Caco-2 (cell line): ENCODE results near the gene LY6G6F. TPM values are rescaled to one million over a fixed set of nuclear protein-coding genes. Genes with fewer than 3 reads are reported as not detected.

Source experiments
- BruUV-seq: library from RNA; stranded (reverse); fragments of 400-500 nt; replicated peaks from 2 replicates; lab custom pipeline; 2021; lab: Mats Ljungman, UMichigan
- CTCF ChIA-PET: fragments of 300-600 bp; sonication (Branson Sonifier 250); formaldehyde crosslinking; loops from one replicate; lab custom pipeline; 2022; ENCODE audit warnings: antibody characterized with exemption; lab: Charles Lee
- POLR2A ChIA-PET: fragments of 300-600 bp; sonication (Branson Sonifier 250); formaldehyde crosslinking; loops from one replicate; lab custom pipeline; 2022; ENCODE audit warnings: antibody characterized with exemption; lab: Charles Lee
- DNase-seq, 2 experiments: peaks; one replicate each; pipeline versions ENCODE4 v3.0.0 to v3.0.0-alpha.2; 2020 to 2022
- H3K27me3 ChIP-seq: replicated peaks from 2 replicates; pipeline ENCODE4 v1.6.0; 2011; ENCODE audit warnings: low read length; ENCODE audit not compliant: control insufficient read depth, insufficient read depth
- H3K36me3 ChIP-seq: 2 replicates; pipeline ENCODE4 v1.5.1; 2011; ENCODE audit warnings: low read length; ENCODE audit not compliant: control insufficient read depth, insufficient read depth
- H3K4me1 ChIP-seq: fragments of 250-450 bp; sonication (Bioruptor Pico); 2 replicates; pipeline ENCODE4 v1.5.1; 2020; ENCODE audit warnings: mild to moderate bottlenecking
- H3K4me3 ChIP-seq: 2 replicates; pipeline ENCODE4 v1.5.1; 2011; ENCODE audit warnings: low read depth, mild to moderate bottlenecking, control low read depth, low read length
- H3K9me3 ChIP-seq: fragments of 250-450 bp; sonication (Bioruptor Pico); 2 replicates; pipeline ENCODE4 v1.5.1; 2020; ENCODE audit warnings: mild to moderate bottlenecking, moderate library complexity
- H3K27ac Mint-ChIP-seq: one replicate; pipeline ENCODE4 v1.8.0; 2022; ENCODE audit warnings: mixed read lengths; ENCODE audit not compliant: unreplicated experiment
- H3K27me3 Mint-ChIP-seq: one replicate; pipeline ENCODE4 v1.8.0; 2022; ENCODE audit warnings: mixed read lengths; ENCODE audit not compliant: insufficient read depth, unreplicated experiment
- H3K36me3 Mint-ChIP-seq: one replicate; pipeline ENCODE4 v1.8.0; 2022; ENCODE audit warnings: mild to moderate bottlenecking, mixed read lengths; ENCODE audit not compliant: insufficient read depth, unreplicated experiment
- H3K4me1 Mint-ChIP-seq: one replicate; pipeline ENCODE4 v1.8.0; 2022; ENCODE audit warnings: low read depth, mixed read lengths; ENCODE audit not compliant: unreplicated experiment
- H3K4me3 Mint-ChIP-seq: one replicate; pipeline ENCODE4 v1.8.0; 2022; ENCODE audit warnings: mild to moderate bottlenecking, moderate library complexity, mixed read lengths; ENCODE audit not compliant: unreplicated experiment
- H3K9me3 Mint-ChIP-seq: one replicate; pipeline ENCODE4 v1.8.0; 2022; ENCODE audit warnings: mixed read lengths; ENCODE audit not compliant: unreplicated experiment
- intact Hi-C: fragments of 100-400 bp; cut with micrococcal nuclease; formaldehyde crosslinking; loops from one replicate; pipeline ENCODE4 v1.10.0; 2022; ENCODE audit not compliant: unreplicated experiment
- total RNA-seq: library from RNA; stranded (reverse); gene quantifications from 2 replicates; pipeline ENCODE4 v1.2.3, GENCODE V29; 2022
- TF ChIP-seq, protein P1 (sequence below), 2 experiments: fragments of 200-600 bp in 1 of 2; IDR thresholded peaks; 1 replicate in 1 of 2; 2 replicates in 1 of 2; pipeline versions ENCODE4 v1.5.1 to v1.8.0; 2011 to 2022; ENCODE audit warnings: antibody characterized with exemption in 1 of 2, control low read depth in 1 of 2, inconsistent platforms in 1 of 2, low read depth in 1 of 2, low read length in 1 of 2, mild to moderate bottlenecking in 1 of 2, moderate library complexity in 1 of 2; ENCODE audit not compliant: insufficient read depth in 1 of 2, severe bottlenecking in 1 of 2, unreplicated experiment in 1 of 2

Gene LY6G6F
- total RNA-seq, 1 experiment from 2014 or later: not detected

DNA sequence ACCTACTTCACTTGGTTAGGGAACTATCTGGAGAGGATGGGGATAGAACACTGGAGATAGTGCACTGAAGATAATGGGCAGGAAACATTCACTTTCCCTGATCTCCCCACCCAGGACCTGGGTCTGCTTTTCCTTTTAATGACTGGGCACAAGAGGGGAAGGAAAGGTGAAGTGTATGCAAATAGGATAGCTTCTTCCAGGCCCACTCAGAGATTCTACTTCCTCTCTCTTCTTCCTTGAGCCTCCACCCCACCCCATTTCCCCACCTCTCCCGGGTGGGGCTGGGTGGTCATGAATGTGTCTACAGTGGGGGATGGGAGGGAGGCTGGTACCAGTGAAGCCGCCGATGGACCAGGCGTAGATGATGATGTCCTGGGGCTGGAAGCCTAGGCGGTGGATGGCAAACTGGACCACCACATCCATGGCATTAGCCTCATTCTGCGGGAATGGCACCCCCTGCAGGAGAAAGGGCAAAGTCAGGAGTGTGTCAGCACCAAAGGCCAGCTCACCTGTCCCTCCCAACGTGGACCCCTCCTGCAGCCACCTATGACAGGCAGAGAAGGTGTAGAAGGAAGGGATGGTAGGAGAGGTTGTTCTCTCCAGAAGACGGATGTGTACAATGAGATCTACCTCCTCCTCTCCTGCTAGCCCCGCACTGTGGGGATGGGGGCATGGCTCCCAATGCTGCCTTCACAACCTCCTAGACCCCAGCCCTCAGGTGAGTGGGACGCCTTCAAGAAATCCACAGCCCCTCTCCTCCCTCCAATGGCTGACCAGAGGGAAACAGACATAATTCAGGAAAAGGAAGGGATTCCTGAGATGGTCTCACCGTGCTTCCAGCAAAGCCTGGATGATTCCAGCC lies 17.2 kb upstream of the LY6G6F start:
- Histone ChIP-seq H3K36me3 (peaks cover 6% of the 10 kb centered on the region), H3K4me1 (peaks cover 34% of the 10 kb centered on the region), H3K27me3 (no peaks in the 10 kb centered on the region), H3K4me3 (no peak overlapping the region), H3K9me3 (no peaks in the 10 kb centered on the region)
- Mint-ChIP-seq H3K27ac (peak overlapping the region; percentile 94), H3K27me3 (no peaks in the 10 kb centered on the region), H3K4me3 (peak overlapping the region; percentile 74), H3K4me1 (peaks cover 23% of the 10 kb centered on the region), H3K36me3 (peaks cover 46% of the 10 kb centered on the region), H3K9me3 (no peaks in the 10 kb centered on the region)
- POLR2A ChIA-PET: interaction anchor here (0.6 to 1.7 kb wide), 6 partner anchors 24 to 173 kb away, joined by 3 to 5 read pairs (median 4); partner anchors contain the start of genes C6orf47, MSH5 and NEU1
- TF ChIP-seq, protein P1, sequence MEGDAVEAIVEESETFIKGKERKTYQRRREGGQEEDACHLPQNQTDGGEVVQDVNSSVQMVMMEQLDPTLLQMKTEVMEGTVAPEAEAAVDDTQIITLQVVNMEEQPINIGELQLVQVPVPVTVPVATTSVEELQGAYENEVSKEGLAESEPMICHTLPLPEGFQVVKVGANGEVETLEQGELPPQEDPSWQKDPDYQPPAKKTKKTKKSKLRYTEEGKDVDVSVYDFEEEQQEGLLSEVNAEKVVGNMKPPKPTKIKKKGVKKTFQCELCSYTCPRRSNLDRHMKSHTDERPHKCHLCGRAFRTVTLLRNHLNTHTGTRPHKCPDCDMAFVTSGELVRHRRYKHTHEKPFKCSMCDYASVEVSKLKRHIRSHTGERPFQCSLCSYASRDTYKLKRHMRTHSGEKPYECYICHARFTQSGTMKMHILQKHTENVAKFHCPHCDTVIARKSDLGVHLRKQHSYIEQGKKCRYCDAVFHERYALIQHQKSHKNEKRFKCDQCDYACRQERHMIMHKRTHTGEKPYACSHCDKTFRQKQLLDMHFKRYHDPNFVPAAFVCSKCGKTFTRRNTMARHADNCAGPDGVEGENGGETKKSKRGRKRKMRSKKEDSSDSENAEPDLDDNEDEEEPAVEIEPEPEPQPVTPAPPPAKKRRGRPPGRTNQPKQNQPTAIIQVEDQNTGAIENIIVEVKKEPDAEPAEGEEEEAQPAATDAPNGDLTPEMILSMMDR (IDR thresholded peaks at IDR 0.05; ENCODE audit: insufficient read depth in 1 of 2, low read depth in 1 of 2, low read length in 1 of 2, severe bottlenecking in 1 of 2, unreplicated experiment in 1 of 2): peak; percentile 16 to 19
- BruUV-seq: TSS peak; percentile 65
- intact Hi-C loops: no loop called here
- CTCF ChIA-PET: interaction anchor here (0.9 to 1.3 kb wide), 4 partner anchors 8 to 125 kb away, joined by 3 to 4 read pairs (median 4); partner anchors contain the start of genes DDAH2, HSPA1A, HSPA1L and LY6G5C
- DNase-seq: no peak

DNA sequence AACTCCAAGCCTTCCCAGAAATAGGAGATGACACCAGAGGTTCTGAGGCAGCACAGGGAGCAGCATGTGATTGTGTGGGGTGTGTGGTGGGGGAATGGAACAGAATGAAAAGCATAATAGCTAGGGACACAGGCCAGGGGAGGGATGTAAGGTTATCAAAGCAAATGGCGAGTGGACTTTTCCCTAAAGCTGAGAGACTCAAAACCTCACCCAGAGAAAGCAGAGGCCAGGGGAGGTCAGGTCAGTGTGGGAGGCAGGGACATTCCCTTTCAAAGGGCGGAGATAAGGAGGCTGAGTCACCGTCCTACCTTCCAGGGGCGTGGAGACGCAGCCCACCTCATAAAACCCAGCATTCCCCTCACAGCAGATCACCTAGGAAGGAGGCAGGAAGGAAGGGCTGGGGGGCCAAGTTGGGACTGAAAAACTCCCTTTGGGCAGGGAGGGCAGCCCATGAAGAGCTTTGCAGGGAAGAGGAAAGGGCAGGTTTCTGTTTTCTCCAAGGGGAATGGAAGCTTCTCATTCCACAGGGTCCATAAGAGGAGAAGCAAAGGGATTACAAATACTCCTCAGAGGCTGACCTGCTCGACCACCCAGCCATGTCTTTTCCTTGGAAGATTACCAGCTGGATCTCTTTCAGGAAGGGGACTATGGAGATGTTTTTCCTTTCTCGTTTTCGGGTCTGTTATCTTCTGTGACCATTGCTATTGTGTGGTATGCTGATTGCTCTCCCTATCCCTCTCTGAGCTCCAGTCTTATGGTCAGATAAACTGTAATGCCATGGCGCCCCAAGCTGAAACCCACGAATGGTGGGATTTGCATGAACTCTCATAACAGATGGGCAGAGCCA lies 16.2 kb upstream of the LY6G6F start:
- 0 out of 2 replicates have a peak overlapping the region, but pooled peaks have one; percentile 7 for H3K4me3 ChIP-seq
- Mint-ChIP-seq H3K9me3 (no peaks in the 10 kb centered on the region), H3K4me1 (peaks cover 23% of the 10 kb centered on the region), H3K4me3 (peak overlapping the region; percentile 74), H3K27me3 (no peaks in the 10 kb centered on the region), H3K27ac (peak overlapping the region; percentile 94), H3K36me3 (peaks cover 56% of the 10 kb centered on the region)
- H3K4me1 ChIP-seq: peaks cover 34% of the 10 kb centered on the region
- H3K36me3 ChIP-seq: peaks cover 6% of the 10 kb centered on the region
- peak; percentile 82 to 91 for DNase-seq
- intact Hi-C loops: no loop called here
- ChIA-PET CTCF (interaction anchor here (0.9 to 1.3 kb wide), 5 partner anchors 9 to 124 kb away, joined by 3 to 4 read pairs (median 4); partner anchors contain the start of genes DDAH2, HSPA1A, HSPA1L and LY6G5C), POLR2A (interaction anchor here (0.5 to 2.0 kb wide), 16 partner anchors 12 to 231 kb away, joined by 3 to 9 read pairs (median 4); partner anchors contain the start of genes ABHD16A, C6orf47, DDAH2 and HSPA1A)
- H3K9me3 ChIP-seq: no peaks in the 10 kb centered on the region
- BruUV-seq: TSS peak; percentile 99
- no peaks in the 10 kb centered on the region for H3K27me3 ChIP-seq
- TF ChIP-seq, protein P1 (IDR thresholded peaks at IDR 0.05; ENCODE audit: insufficient read depth in 1 of 2, low read depth in 1 of 2, low read length in 1 of 2, severe bottlenecking in 1 of 2, unreplicated experiment in 1 of 2): no peak
